NCI-H1048 (cell line): ENCODE results near the gene NAA80.

Source experiments
- DNase-seq: peaks from one replicate; lab custom pipeline; 2025; lab: John Stamatoyannopoulos, UW

The NAA80 gene, protein sequence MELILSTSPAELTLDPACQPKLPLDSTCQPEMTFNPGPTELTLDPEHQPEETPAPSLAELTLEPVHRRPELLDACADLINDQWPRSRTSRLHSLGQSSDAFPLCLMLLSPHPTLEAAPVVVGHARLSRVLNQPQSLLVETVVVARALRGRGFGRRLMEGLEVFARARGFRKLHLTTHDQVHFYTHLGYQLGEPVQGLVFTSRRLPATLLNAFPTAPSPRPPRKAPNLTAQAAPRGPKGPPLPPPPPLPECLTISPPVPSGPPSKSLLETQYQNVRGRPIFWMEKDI

DNA sequence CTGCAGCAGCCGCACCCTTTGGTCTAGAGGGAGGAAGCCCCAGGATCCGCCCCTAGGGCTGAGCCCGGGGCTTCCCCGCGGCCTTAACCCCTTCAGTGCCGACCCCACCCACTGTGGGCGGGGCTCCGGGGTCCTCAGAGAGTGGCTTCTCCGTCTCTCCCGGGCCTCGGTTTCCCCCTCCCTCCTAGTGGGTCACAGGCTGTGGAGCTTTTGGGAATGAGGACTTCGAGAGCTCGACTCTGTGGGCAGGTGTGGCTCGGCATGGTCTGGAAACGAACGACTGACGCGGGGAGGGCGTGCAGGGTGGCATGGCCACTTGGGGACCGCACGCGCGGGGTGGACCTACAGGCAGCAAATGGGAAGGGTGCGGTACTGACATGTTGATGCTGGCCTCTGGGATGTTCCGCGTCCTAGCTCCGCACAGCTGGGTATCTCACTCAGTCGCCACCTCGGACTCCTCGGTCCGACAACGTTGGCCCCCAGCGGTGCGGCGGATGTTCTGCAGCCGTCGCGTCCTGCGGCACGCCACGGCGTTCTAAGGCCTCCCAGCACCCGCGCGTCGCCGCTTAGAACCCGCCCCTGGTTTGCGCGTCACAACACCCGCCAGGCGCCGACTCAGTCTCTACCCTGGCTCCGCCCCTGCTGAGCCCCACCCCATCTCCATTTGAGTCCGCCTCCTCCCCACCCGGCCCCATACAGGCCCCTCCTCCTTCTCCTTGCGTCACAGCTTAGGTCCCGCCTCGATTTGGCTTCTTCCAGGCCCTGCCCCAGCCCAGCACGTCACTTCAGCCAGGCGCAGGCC lies at the start of gene NAA80, which contains the start of gene HYAL3:
Gene NAA80, minus strand, starts transcription at position 570 of the 802 bp plus-strand sequence. CDS start 1,942 bp downstream, outside the sequence.
Gene HYAL3, minus strand, starts transcription at position 570 of the 802 bp plus-strand sequence. CDS start 3,803 bp downstream, outside the sequence.
- DNase-seq, result peak; percentile 95

DNA sequence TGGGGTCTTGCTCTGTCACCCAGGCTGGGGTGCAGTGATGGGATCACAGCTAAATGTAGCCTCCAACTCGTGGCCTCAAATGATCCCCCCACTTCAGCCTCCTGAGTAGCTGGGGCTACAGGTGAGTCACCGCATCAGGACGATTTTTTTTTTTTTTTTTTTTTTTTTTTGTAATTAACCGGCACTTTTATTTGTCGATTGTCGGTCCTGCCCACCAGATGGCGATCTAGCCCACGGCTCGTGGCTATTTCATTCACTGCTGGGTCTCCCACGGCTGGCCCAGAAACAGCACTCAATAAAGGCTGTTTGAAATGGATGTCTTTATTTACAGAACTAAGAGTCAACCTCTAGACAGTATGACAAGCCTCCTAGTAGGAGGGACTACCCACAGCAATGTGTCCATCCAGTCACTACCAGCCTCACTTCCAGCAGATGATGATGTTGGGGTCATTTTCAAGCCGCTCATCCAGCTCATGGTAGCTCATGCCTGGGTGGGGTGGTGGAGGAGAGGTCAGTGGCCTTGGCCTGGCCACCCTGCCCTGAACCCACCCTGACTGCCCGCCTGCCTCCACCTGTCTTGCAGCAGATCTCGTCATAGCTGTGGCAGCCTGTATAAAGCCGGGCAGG lies 48.1 kb upstream of the NAA80 start:
- DNase-seq, result peak; percentile 49

DNA sequence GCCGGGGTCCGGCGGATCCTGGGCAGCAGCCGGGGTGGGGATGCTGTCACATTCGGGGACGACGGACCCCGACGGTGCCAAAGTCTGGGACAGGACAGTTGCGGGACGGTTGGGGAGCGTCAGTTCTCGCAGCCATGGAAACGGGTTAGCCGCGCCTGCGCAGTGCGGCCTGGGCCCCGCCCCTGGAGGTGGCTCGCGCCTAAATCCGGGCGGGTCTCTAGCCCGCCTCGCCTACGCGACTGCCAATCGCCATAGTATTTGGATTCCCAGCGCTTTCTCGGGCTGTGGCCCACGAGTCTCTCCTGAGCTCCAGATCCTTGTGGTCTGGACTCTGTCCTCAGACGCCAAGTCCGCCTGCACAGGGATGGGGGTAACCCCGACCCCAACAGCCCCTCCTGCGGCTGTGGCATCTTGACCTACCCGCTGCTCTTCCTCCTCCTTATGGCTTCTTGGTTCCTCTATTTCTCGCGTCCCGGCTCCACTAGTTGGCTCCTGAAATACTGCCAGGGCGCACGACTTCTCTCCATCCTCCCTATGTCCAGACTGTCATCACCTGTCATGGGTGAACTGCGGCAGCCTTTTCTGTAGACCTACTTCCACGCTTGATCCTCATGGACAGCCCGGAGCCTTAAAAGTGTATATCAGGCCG lies 46.5 kb upstream of the NAA80 start, which contains the start of gene ZMYND10:
Gene ZMYND10, minus strand, starts transcription at position 147 of the 649 bp plus-strand sequence. CDS start 153 bp downstream, outside the sequence.
- peak; percentile 26 for DNase-seq

DNA sequence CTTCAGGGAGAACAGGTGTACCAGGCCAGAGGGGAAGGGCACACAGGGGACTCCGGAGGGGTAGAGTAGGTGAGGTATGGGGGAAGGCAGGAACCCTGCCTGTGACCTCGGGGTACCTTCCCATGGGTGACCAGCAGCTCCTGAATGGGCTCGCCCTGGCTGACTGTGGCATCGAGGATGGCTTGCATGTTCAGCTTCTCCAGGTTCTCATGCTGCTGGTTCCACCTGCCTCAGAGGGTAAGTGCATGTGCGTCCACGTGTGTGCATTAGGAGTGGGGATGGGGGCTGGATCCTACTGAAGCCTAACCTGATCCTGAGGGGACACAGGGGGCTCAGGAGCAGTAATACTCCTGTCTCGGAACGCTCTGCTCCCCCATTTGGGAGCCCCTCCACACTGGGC lies 45.8 kb upstream of the NAA80 start:
- no peak for DNase-seq

DNA sequence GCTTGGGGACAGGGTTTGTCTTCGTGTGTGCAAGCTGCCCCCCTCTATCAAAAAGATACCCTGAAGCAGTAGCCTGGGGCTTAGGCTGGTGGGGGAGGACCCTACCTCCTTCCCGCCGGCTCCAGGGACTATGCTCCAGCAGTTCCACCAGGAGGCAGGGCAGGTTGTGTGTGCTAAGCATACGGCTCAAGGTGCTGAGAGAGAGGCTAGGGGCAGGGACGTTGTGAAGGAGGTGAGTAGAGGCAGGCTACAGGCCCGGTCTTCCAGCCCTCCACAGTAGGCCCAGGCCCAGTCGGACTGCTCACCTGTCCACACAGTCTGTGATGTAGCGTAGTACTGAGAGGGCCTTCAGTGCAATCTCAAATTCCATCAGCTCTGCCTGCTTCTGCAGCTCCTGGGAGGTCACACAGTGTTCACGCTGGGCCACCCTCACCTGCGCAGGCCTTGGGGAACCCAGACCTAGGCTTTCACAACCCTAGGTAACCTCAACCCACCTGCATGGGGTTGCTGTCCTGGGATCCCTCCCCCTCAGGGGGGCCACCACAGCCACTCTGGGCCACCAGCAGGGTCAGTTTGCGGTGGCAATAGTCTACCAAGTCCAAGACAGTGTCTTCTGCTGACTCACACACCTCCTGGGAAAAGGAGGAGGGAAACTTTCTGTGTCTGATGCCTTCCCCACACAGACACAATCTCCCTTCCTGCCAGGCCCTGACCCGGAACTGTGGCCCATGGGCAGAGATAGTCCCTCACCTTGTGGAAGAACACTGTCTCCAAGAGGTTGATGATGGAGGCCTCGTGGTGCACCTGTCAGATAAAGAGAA lies 43.8 kb upstream of the NAA80 start:
- no peak for DNase-seq

DNA sequence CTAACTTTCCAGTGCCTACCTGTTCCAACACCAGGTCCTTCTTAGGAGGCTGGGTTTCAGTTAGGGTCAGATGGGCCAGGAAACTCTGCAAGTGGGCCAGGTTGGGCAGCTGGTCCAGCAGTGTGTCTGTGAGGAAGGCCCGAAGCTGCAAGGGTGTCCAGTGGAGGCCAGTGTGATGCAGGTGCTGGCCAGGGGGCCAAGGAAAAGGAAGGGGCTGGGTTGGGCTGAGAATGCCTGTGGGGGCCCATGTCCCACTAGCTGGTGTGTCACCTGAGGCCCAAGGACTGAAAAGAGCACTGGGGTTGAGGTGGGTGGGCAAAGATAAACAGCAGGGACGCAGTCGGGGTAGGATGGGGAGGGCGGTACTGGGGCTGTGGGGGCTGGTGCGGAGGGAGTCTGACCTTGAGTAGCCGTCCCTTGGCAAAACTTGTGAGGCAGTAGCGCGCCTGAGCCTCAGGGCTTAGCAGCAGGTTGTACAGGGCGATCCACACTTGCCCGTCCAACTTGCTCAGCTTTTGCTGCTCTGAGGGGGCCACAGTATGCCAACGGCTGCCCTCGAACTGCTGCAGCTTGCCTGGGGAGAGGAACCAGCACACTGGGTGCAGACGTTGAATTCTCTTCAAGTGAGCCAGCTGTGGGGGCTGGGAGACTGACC lies 42.9 kb upstream of the NAA80 start:
- no peak for DNase-seq

DNA sequence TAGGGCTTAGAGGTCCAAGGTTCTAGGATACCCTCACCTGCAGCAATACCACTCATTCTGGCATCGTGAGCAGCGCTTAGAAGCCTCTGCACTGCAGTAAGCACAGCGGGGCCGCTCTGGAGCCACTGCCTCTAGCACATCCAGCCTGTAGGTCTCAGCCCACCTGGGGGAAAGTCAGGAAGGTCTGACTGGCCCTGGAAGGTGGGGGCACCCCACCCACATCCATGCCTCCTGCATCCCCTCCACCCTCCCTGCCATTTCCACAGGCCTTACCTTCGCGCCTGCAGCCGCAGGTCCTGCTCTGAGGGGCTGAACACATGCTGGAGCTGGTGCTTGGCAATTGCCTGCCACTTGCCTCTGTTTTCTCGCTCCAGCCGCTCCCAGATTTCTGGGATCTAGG lies 42.3 kb upstream of the NAA80 start:
- DNase-seq, result no peak

DNA sequence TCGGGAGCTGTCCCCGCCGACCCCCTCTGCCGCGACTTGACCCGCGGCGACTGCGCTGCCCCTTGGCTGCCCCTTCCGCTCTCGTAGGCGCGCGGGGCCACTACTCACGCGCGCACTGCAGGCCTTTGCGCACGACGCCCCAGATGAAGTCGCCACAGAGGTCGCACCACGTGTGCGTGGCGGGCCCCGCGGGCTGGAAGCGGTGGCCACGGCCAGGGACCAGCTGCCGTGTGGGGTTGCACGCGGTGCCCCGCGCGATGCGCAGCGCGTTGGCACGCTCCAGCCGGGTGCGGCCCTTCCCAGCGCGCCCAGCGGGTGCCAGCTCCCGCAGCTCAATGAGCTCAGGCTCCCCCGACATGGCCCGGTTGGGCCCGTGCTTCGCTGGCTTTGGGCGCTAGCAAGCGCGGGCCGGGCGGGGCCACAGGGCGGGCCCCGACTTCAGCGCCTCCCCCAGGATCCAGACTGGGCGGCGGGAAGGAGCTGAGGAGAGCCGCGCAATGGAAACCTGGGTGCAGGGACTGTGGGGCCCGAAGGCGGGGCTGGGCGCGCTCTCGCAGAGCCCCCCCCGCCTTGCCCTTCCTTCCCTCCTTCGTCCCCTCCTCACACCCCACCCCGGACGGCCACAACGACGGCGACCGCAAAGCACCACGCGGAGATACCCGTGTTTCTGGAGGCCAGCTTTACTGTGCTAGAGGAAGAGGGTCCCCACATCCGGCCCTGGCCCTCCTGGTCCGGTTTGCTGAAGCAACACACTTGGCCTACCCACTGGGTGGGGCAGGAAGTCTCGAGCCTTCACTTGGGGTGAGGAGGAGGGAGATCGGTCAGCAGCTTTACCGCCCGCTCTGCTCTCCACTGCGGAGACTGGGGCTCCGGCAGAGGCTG lies 41.5 kb upstream of the NAA80 start, which contains the start of gene RASSF1:
Gene RASSF1, minus strand, starts transcription at position 389 of the 882 bp plus-strand sequence. Its CDS starts 31 bp downstream, at position 358.
- no peak for DNase-seq

DNA sequence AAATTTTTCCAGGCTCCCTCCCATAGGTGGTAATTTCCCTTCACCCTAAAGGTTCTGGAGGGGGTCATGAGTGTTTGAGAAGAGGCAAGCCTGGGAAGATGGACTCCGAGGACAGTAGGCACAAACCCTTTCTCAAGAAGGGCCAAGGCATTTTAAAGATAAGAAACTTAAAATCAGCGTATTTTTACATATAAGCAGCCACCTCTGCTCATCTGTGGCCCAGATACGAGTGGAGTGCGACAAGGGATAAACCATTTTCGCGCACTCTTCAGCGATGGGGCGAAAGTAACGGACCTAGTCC lies 40.9 kb upstream of the NAA80 start:
- DNase-seq, result no peak

DNA sequence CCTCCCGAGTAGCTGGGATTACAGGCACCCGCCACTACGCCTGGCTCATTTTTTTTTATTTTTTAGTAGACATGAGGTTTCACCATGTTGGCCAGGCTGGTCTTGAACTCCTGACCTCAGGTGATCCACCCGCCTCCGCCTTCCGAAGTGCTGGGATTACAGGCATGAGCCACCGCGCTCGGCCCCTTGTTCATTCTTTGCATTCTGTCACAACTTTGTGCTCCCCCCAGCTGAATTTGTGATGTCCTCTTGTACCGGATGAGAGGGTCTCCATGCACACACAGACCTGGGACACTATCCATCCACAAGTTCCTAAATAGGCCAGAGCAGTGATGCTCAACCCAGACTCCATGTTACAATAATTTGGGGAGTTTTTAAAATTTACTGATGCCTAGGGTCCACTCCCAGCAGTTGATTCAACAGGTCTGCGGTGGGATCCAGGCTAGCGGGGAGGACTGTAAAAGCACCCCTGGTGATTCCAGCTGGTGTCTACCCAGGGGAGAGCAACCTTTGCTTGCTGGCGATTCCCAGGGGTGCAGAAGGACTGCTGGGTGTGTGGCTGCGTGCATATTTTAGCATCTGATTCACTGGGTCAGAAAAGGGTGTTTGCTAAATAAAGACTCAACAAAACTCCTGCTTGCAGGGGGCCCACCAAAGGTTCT lies 40.4 kb upstream of the NAA80 start:
- DNase-seq, result no peak

DNA sequence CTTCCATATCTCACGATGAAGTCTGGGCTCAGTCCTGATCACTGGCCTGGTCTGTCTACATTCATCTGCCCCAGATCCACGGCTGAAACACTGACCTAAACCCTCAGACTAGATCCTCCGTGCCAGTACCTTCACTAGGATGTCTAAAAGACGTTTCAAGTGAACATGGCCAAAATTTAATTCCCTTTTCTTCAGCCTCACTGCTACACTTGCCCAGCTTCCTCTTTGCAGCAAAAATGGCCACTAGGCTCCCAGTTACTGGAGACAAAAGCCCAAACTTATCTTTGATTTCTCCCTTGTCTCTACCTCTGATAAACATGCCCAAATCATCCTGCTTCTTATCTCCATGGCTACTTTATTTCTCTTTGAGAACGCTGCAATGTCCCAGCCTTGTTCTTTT lies 39.8 kb upstream of the NAA80 start:
- DNase-seq, result no peak

DNA sequence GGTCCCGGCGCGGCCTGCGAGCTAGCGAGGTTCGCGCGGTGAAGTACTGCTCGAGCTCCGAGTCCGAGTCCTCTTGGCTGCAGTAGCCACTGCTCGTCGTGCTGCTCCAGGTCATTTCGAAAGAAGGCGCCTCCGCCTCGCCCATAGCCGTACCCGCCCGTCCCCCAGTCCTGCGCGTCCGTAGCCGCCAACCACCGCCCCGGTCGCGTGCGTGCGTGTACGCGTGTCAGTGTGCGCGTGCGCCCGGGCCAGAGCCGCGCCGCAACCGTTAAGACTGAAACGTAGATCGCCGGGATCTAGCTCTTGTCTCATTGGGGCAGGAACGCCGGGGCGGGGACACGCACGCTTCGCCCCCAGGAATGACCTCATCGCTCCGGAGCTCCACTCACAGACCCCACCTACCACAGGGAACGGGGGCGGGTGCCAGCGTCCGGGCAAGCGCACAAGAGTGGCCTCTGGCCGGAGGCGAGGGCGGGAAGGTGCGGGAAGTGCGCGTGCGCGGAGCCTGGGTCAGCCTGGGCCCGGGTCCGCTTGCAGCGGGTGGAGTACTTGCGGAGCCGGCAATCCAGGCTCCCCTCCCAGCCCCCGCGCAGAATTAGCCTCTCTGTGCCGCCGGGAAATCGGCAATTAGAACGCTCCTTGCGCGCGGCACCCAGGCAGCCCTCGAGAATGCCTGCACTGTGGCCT lies 38.1 kb upstream of the NAA80 start:
- peak; percentile 95 for DNase-seq

DNA sequence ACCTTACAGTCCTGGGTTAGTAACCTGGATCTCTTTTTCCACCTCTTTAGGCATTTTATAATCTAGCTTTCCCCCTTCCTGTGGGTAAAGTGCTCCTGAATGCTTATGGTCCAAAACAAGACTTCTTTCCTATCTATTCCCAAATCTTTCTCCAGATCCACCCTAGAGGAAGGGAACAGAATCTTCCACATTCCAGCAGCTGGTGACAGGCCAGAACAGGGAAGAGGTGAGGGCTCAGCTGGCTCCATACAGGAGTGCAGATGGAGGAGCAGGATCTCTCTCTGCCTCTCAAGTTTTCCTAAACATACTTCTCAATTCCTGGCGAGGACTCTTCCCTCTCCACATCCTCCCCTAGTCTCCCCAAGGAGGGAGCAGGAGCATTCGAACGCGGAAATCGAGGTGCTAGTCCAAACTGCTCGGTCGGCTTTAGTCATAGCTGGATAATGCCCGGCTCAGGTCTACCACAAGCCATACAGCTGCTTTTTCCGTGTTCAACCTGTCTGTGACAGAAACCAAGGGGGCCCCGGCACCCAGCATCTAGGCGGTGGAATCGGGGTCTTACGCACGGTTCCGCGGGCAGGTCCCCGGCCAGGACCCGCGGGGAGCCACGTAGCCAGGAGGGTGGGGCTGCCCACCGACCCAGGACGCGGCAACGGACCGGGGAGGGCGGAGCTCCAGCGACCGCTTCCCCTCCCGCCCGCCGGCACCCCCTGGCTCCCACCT lies 37.4 kb upstream of the NAA80 start:
- DNase-seq, result no peak

DNA sequence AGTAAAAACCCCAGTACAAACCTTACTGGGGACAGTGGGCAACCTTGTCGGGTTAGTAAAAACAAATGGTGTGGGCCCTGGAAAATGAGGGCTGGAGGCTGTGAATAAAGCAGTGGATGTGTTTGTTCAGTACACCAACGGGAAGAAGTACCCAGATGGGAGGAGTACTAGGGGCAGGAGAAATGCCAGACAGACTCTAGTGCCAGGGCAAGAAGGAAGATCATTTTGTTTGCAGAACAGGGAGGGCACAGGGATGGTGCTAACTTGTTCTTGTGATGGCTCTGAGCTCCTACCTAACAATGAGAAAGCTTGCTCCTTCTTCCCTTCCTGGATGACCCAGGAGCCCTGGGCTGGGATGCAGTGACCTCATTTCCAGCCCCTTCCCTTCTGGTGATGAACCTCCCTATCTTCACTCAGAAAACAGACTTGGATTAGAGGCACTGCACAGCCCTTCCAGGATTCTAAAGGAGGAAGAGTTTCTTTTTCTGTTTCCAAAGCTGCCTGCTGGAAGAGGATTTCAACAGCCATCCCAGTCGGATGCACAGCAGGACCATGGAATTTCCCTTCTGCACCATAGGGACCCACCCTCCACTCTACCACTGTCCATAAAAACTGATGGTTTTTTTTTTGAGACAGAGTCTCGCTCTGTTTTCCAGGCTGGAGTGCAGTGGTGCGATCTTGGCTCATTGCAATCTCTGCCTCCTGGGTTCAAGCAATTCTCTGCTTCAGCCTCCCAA lies 35.3 kb upstream of the NAA80 start:
- DNase-seq, result no peak

DNA sequence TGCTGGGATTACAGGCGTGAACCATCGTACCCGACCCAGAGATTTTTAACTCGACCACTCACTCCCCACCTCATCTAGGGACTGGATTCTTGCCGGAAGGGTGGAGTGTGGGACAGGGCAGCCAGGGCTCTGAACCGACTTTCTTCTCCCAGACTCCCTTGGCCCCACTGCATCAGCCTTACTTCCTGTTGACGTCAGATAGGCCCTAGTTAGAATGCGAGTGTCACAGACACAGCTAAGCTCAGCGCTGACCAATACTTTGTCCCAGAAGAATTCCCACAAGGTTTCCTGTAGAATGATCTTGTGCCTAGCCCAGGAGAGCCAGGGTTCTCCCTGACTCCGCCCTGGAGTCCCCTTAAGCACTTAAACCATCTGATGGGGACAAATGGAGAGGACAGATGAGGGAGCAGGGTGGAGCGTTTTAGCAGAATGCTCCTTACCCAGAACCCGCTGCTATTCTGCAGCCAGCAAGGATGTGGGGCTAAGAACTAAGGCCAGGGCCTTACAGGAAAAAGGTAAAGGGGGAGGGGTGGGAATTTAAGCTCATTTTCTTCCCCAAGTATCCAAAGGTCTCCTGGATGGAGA lies 34.6 kb upstream of the NAA80 start:
- no peak for DNase-seq

DNA sequence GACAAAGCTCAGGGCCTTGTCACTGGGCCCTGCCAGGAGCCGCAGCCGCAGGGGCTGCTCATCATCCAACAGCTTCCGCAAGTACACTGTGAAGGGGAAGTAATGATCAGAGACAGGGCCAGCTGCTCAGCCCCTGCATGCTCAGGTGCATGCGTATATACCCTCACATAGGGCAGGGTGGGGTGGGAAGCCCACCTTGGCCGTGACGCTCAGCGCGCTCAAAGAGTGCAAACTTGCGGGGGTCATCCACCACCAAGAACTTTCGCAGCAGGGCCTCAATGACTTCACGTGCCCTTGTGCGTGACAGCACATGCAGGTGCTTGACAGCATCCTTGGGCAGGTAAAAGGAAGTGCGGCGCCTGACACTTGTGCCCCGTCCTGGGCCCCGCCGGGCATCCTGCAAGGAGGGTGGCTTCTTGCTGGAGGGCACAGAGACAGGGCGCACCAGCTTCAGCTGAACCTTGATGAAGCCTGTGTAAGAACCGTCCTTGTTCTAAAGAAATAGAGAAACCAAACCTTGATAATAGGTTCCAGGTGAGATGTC lies 32.2 kb upstream of the NAA80 start:
- no peak for DNase-seq

DNA sequence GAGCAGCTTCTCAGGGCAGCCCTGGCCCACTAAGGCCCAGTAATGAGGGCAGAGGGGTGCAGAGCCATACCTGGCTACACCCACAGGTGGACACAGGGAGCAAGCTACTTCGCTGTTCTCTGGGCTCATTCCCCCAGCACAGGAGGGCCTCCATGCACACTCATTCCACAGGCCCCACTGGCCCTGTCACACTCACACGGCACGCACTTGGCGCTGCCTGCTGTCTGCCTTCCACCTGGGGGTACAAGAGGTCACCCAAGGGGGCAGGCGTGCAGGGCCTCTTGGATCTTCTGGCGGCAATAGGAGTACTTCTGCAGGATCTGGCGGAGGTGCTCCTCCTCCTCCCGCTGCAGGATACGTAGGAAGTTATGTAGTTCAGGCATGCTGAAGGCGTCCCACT lies 31.1 kb upstream of the NAA80 start:
- DNase-seq, result no peak
